Breast epithelium (tissue), 3 donors: ENCODE data around the gene FAM124A.

ENCODE experiments used
- POLR2A ChIP-seq: fragments of 450-650 bp; IDR thresholded peaks from one replicate; pipeline ENCODE4 v1.6.1; 2016; ENCODE audit warnings: antibody characterized with exemption, mild to moderate bottlenecking, moderate library complexity
- TF ChIP-seq, protein P1 (sequence below), 3 donors: fragments of 450-650 bp; IDR thresholded peaks; one replicate each; pipeline ENCODE4 v1.5.1; 2016 to 2017; ENCODE audit warnings: antibody characterized with exemption in 3 of 3, mild to moderate bottlenecking in 3 of 3, moderate library complexity in 3 of 3

DNA sequence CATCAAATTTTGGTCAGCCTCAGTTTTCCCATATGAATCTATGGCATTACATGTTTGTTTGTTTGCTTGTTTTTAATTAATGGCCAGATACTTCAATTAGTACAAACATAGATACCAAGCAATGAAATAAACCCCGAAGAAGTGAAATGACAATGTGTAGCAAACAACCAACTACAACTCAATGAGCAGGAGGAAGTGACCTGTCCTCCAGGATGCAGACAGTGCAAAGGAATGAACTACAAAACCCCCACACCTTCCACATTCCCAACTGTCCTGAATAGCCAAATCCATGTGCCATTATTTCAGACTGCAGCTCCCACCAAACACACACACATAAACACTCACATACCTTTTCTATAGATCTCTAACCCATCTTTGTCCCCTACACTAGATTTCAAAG is 45.0 kb upstream of the FAM124A start:
- TF ChIP-seq, protein P1, sequence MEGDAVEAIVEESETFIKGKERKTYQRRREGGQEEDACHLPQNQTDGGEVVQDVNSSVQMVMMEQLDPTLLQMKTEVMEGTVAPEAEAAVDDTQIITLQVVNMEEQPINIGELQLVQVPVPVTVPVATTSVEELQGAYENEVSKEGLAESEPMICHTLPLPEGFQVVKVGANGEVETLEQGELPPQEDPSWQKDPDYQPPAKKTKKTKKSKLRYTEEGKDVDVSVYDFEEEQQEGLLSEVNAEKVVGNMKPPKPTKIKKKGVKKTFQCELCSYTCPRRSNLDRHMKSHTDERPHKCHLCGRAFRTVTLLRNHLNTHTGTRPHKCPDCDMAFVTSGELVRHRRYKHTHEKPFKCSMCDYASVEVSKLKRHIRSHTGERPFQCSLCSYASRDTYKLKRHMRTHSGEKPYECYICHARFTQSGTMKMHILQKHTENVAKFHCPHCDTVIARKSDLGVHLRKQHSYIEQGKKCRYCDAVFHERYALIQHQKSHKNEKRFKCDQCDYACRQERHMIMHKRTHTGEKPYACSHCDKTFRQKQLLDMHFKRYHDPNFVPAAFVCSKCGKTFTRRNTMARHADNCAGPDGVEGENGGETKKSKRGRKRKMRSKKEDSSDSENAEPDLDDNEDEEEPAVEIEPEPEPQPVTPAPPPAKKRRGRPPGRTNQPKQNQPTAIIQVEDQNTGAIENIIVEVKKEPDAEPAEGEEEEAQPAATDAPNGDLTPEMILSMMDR (IDR thresholded peaks at IDR 0.05) = no peak
- TF ChIP-seq POLR2A = no peak
